Measurements from ENCODE around the gene DBN1. TPM values are rescaled to one million over a fixed set of nuclear protein-coding genes. Genes with fewer than 3 reads are reported as not detected.

DBN1 gene
- total RNA-seq, 1 donor from 2014 or later = 34.6 TPM

- peaks cover 68% of the 10 kb centered on the region for H3K36me3 ChIP-seq
- intact Hi-C loops (cut with DNase I) = no loop called here
- H3K27me3 ChIP-seq = no peaks in the 10 kb centered on the region
- DNase-seq = no peak
- H3K4me3 ChIP-seq = no peak overlapping the region
- no peak for ATAC-seq
- TF ChIP-seq CTCF (IDR thresholded peaks at IDR 0.05) = no peak
- no peak overlapping the region for H3K27ac ChIP-seq
- H3K9me3 ChIP-seq = no peaks in the 10 kb centered on the region
- peaks cover 13% of the 10 kb centered on the region for H3K4me1 ChIP-seq
These were observed 37.4 kb downstream of the DBN1 start for GRCh38 chr5:177435847-177436536.

GRCh38 chr5:177434942-177435738, 38.3 kb downstream of the DBN1 start:
- H3K9me3 ChIP-seq = no peaks in the 10 kb centered on the region
- TF ChIP-seq CTCF (IDR thresholded peaks at IDR 0.05) = no peak
- no peak overlapping the region for H3K27ac ChIP-seq
- peaks cover 22% of the 10 kb centered on the region for H3K4me1 ChIP-seq
- DNase-seq (no peak), ATAC-seq (no peak)
- intact Hi-C loops (cut with DNase I) = no loop called here
- H3K36me3 ChIP-seq = peaks cover 62% of the 10 kb centered on the region
- H3K4me3 ChIP-seq = no peak overlapping the region
- no peaks in the 10 kb centered on the region for H3K27me3 ChIP-seq

- TF ChIP-seq CTCF (IDR thresholded peaks at IDR 0.05) = no peak
- H3K27me3 ChIP-seq = no peaks in the 10 kb centered on the region
- ATAC-seq (no peak), DNase-seq (no peak)
- H3K27ac ChIP-seq = no peak overlapping the region
- peaks cover 28% of the 10 kb centered on the region for H3K4me1 ChIP-seq
- intact Hi-C loops (cut with DNase I) = no loop called here
- H3K4me3 ChIP-seq = no peak overlapping the region
- H3K9me3 ChIP-seq = no peaks in the 10 kb centered on the region
- H3K36me3 ChIP-seq = peaks cover 61% of the 10 kb centered on the region
These were observed 39.0 kb downstream of the DBN1 start for GRCh38 chr5:177434437-177434836.

GRCh38 chr5:177433658-177434217, 39.7 kb downstream of the DBN1 start:
- Histone ChIP-seq H3K9me3 (no peaks in the 10 kb centered on the region), H3K36me3 (peaks cover 61% of the 10 kb centered on the region), H3K27ac (no peak overlapping the region), H3K4me1 (peaks cover 31% of the 10 kb centered on the region), H3K27me3 (no peaks in the 10 kb centered on the region), H3K4me3 (no peak overlapping the region)
- intact Hi-C loops (cut with DNase I) = no loop called here
- no peak for ATAC-seq
- no peak for TF ChIP-seq CTCF (IDR thresholded peaks at IDR 0.05)
- DNase-seq = no peak

- intact Hi-C loops (cut with DNase I) = no loop called here
- no peak for ATAC-seq
- no peaks in the 10 kb centered on the region for H3K9me3 ChIP-seq
- peak; percentile 56 for DNase-seq
- H3K4me1 ChIP-seq = peaks cover 37% of the 10 kb centered on the region
- H3K4me3 ChIP-seq = no peak overlapping the region
- no peak overlapping the region for H3K27ac ChIP-seq
- peaks cover 54% of the 10 kb centered on the region for H3K36me3 ChIP-seq
- no peak for TF ChIP-seq CTCF (IDR thresholded peaks at IDR 0.05)
- no peaks in the 10 kb centered on the region for H3K27me3 ChIP-seq
These were observed 40.4 kb downstream of the DBN1 start for GRCh38 chr5:177432839-177433657.

Measured in upper lobe of right lung (tissue), 1 donor.